ENCODE results near the gene PCDHGA4.
"Not testable (repeated sequence)": the region's sequence is repeated elsewhere in the genome, so short reads cannot be mapped to it uniquely, and the experiment has no call there.

Gene PCDHGA4

DNA sequence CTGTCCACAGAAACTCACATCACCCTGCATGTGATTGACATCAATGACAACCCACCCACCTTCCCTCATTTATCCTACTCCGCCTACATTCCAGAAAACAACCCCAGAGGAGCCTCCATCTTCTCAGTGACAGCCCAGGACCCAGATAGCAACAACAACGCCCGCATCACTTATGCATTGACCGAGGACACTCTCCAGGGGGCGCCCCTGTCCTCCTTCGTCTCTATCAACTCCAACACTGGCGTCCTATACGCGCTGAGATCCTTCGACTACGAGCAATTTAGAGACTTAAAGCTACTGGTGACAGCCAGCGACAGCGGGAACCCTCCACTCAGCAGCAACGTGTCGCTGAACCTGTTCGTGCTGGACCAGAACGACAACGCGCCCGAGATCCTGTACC is 9.5 kb upstream of the PCDHGA4 start:
- H3K27ac ChIP-seq = no peak overlapping the region
- H3K4me3 ChIP-seq (ENCODE audit: low read depth in 1 of 2, low read length in 1 of 2) = no peak overlapping the region
- H3K9me3 ChIP-seq = peaks cover 12% of the 10 kb centered on the region
- no peaks in the 10 kb centered on the region for H3K36me3 ChIP-seq
- H3K27me3 ChIP-seq = peaks cover 89% of the 10 kb centered on the region
- H3K4me1 ChIP-seq (ENCODE audit: control insufficient read depth in 1 of 2, insufficient read depth in 1 of 2, low read depth in 1 of 2, low read length in 1 of 2) = no peaks in the 10 kb centered on the region
- TF ChIP-seq, protein P1, sequence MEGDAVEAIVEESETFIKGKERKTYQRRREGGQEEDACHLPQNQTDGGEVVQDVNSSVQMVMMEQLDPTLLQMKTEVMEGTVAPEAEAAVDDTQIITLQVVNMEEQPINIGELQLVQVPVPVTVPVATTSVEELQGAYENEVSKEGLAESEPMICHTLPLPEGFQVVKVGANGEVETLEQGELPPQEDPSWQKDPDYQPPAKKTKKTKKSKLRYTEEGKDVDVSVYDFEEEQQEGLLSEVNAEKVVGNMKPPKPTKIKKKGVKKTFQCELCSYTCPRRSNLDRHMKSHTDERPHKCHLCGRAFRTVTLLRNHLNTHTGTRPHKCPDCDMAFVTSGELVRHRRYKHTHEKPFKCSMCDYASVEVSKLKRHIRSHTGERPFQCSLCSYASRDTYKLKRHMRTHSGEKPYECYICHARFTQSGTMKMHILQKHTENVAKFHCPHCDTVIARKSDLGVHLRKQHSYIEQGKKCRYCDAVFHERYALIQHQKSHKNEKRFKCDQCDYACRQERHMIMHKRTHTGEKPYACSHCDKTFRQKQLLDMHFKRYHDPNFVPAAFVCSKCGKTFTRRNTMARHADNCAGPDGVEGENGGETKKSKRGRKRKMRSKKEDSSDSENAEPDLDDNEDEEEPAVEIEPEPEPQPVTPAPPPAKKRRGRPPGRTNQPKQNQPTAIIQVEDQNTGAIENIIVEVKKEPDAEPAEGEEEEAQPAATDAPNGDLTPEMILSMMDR (IDR thresholded peaks at IDR 0.05) = no peak

DNA sequence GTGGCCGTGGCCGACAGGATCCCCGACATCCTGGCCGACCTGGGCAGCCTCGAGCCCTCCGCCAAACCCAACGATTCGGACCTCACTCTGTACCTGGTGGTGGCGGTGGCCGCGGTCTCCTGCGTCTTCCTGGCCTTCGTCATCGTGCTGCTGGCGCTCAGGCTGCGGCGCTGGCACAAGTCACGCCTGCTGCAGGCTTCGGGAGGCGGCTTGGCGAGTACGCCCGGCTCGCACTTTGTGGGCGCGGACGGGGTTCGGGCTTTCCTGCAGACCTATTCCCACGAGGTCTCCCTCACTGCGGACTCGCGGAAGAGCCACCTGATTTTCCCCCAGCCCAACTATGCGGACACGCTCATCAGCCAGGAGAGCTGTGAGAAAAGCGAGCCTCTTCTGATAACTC is 8.8 kb upstream of the PCDHGA4 start:
- H3K9me3 ChIP-seq; H3K4me1 ChIP-seq (ENCODE audit: control insufficient read depth in 1 of 2, insufficient read depth in 1 of 2, low read depth in 1 of 2, low read length in 1 of 2); H3K36me3 ChIP-seq; H3K27ac ChIP-seq; H3K4me3 ChIP-seq (ENCODE audit: low read depth in 1 of 2, low read length in 1 of 2): not testable (repeated sequence)
- H3K27me3 ChIP-seq = peaks cover 89% of the 10 kb centered on the region

DNA sequence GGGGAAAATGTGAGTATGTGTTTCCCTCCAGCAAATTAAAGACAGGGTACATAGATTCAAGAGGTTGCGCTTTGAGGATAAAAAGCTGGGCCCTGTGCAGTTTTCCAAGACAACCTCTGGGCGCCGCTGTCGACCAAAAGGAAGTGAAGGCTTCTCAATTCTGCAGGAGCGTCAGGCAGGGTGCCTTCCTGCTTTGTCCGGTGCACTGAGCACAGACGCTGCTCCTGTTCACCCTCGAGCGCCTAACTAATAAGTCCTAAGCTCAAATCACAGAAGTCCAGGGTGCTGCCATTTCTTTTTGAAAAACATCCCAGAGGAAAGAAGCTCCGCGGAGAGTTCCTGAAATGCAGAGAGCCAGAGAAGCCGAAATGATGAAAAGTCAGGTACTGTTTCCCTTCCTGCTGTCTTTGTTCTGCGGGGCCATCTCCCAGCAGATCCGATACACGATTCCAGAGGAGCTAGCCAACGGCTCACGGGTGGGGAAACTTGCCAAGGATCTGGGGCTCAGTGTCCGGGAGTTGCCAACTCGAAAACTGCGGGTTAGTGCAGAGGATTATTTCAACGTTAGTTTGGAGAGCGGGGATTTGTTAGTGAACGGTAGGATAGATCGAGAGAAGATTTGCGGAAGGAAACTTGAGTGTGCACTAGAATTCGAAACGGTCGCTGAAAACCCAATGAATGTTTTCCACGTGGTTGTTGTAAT is 4.8 kb upstream of the PCDHGA4 start, which contains the start of gene PCDHGB1:
TSS of gene PCDHGB1 (plus strand) at position 183 of the 703 bp plus-strand sequence. CDS start at position 345, 162 bp downstream.
- H3K4me1 ChIP-seq (ENCODE audit: control insufficient read depth in 1 of 2, insufficient read depth in 1 of 2, low read depth in 1 of 2, low read length in 1 of 2) = no peaks in the 10 kb centered on the region
- peaks cover 19% of the 10 kb centered on the region for H3K9me3 ChIP-seq
- TF ChIP-seq, protein P1 (IDR thresholded peaks at IDR 0.05) = no peak
- H3K27me3 ChIP-seq = peaks cover 89% of the 10 kb centered on the region
- H3K4me3 ChIP-seq (ENCODE audit: low read depth in 1 of 2, low read length in 1 of 2) = no peak within 1 kb of the TSS
- no peak within 1 kb of the TSS for H3K27ac ChIP-seq
- H3K36me3 ChIP-seq = no peaks in the 10 kb centered on the region

DNA sequence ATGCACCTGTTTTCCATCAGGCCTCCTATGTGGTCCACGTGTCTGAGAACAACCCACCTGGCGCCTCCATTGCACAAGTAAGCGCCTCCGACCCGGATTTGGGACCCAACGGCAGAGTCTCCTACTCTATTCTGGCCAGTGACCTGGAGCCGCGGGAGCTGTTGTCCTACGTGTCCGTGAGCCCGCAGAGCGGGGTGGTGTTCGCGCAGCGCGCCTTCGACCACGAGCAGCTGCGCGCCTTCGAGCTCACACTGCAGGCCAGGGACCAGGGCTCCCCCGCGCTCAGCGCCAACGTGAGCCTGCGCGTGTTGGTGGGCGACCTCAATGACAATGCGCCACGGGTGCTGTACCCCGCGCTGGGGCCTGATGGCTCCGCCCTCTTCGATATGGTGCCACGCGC is 3.2 kb upstream of the PCDHGA4 start:
- H3K36me3 ChIP-seq = no peaks in the 10 kb centered on the region
- H3K27me3 ChIP-seq = peaks cover 91% of the 10 kb centered on the region
- TF ChIP-seq, protein P1 (IDR thresholded peaks at IDR 0.05) = no peak
- no peaks in the 10 kb centered on the region for H3K4me1 ChIP-seq (ENCODE audit: control insufficient read depth in 1 of 2, insufficient read depth in 1 of 2, low read depth in 1 of 2, low read length in 1 of 2)
- H3K9me3 ChIP-seq = peaks cover 19% of the 10 kb centered on the region
- H3K4me3 ChIP-seq (ENCODE audit: low read depth in 1 of 2, low read length in 1 of 2) = no peak overlapping the region
- no peak overlapping the region for H3K27ac ChIP-seq

DNA sequence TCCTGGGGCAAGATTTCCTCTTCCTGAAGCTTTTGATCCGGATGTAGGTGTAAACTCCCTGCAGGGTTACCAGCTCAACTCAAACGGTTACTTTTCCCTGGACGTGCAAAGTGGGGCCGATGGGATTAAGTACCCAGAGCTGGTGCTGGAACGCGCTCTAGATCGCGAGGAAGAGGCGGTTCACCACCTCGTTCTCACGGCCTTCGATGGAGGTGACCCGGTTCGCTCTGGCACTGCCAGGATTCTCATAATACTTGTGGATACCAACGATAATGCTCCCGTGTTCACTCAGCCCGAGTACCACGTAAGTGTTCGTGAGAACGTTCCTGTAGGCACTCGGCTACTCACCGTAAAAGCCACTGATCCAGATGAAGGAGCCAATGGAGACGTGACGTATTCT is 820 bp downstream of the PCDHGA4 start:
- Histone ChIP-seq H3K4me3 (ENCODE audit: low read depth in 1 of 2, low read length in 1 of 2) (no peak overlapping the region), H3K9me3 (peaks cover 23% of the 10 kb centered on the region), H3K4me1 (ENCODE audit: control insufficient read depth in 1 of 2, insufficient read depth in 1 of 2, low read depth in 1 of 2, low read length in 1 of 2) (no peaks in the 10 kb centered on the region), H3K27ac (no peak overlapping the region), H3K36me3 (no peaks in the 10 kb centered on the region), H3K27me3 (peaks cover 100% of the 10 kb centered on the region)
- TF ChIP-seq, protein P1 (IDR thresholded peaks at IDR 0.05) = no peak

DNA sequence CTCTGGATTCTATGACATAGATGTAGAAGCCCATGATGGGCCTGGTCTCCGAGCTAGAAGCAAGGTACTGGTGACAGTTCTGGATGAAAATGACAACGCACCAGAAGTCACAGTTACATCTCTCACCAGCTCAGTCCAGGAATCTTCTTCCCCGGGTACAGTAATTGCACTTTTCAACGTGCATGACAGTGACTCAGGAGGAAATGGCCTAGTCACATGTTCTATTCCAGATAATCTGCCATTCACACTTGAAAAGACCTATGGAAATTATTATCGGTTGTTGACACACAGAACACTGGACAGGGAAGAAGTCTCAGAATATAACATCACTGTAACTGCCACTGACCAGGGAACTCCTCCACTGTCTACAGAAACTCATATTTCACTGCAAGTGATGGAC is 1.3 kb downstream of the PCDHGA4 start:
- TF ChIP-seq, protein P1 (IDR thresholded peaks at IDR 0.05) = no peak
- H3K9me3 ChIP-seq = peaks cover 26% of the 10 kb centered on the region
- H3K4me3 ChIP-seq (ENCODE audit: low read depth in 1 of 2, low read length in 1 of 2) = no peak overlapping the region

More for the DNA sequence above, 1.3 kb downstream of the PCDHGA4 start:
- no peak overlapping the region for H3K27ac ChIP-seq
- peaks cover 100% of the 10 kb centered on the region for H3K27me3 ChIP-seq
- H3K4me1 ChIP-seq (ENCODE audit: control insufficient read depth in 1 of 2, insufficient read depth in 1 of 2, low read depth in 1 of 2, low read length in 1 of 2) = no peaks in the 10 kb centered on the region
- H3K36me3 ChIP-seq = no peaks in the 10 kb centered on the region
